ENCODE data around the gene FHOD3.

The FHOD3 gene

GRCh38 chr18:36331521-36331971 lies 34.0 kb downstream of the FHOD3 start:
- TF ChIP-seq YY1 (IDR thresholded peaks at IDR 0.05; ENCODE audit: low read depth): no peak
- TF ChIP-seq TAF1 (IDR thresholded peaks at IDR 0.05; ENCODE audit: low read depth): no peak
- TF ChIP-seq USF1 (IDR thresholded peaks at IDR 0.05): no peak
- no peak for TF ChIP-seq TCF12 (IDR thresholded peaks at IDR 0.05; ENCODE audit: low read depth)
- TF ChIP-seq, protein P1, sequence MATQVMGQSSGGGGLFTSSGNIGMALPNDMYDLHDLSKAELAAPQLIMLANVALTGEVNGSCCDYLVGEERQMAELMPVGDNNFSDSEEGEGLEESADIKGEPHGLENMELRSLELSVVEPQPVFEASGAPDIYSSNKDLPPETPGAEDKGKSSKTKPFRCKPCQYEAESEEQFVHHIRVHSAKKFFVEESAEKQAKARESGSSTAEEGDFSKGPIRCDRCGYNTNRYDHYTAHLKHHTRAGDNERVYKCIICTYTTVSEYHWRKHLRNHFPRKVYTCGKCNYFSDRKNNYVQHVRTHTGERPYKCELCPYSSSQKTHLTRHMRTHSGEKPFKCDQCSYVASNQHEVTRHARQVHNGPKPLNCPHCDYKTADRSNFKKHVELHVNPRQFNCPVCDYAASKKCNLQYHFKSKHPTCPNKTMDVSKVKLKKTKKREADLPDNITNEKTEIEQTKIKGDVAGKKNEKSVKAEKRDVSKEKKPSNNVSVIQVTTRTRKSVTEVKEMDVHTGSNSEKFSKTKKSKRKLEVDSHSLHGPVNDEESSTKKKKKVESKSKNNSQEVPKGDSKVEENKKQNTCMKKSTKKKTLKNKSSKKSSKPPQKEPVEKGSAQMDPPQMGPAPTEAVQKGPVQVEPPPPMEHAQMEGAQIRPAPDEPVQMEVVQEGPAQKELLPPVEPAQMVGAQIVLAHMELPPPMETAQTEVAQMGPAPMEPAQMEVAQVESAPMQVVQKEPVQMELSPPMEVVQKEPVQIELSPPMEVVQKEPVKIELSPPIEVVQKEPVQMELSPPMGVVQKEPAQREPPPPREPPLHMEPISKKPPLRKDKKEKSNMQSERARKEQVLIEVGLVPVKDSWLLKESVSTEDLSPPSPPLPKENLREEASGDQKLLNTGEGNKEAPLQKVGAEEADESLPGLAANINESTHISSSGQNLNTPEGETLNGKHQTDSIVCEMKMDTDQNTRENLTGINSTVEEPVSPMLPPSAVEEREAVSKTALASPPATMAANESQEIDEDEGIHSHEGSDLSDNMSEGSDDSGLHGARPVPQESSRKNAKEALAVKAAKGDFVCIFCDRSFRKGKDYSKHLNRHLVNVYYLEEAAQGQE (IDR thresholded peaks at IDR 0.05; ENCODE audit: low read depth): no peak
- no peak for TF ChIP-seq CREB1 (IDR thresholded peaks at IDR 0.05; ENCODE audit: low read depth)
- TF ChIP-seq, protein P2, sequence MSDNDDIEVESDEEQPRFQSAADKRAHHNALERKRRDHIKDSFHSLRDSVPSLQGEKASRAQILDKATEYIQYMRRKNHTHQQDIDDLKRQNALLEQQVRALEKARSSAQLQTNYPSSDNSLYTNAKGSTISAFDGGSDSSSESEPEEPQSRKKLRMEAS (IDR thresholded peaks at IDR 0.05): no peak
- TF ChIP-seq FOXM1 (IDR thresholded peaks at IDR 0.05; ENCODE audit: borderline replicate concordance, low read depth): no peak
- no peak for TF ChIP-seq ZBTB7A (IDR thresholded peaks at IDR 0.05; ENCODE audit: low read depth)
- TF ChIP-seq TEAD4 (IDR thresholded peaks at IDR 0.05): no peak
- no peak for TF ChIP-seq NFIC (IDR thresholded peaks at IDR 0.05)
- TF ChIP-seq RAD21 (IDR thresholded peaks at IDR 0.05; ENCODE audit: low read depth): no peak
- no peak for TF ChIP-seq CEBPB (IDR thresholded peaks at IDR 0.05)

- TF ChIP-seq EGR1 (IDR thresholded peaks at IDR 0.05) (no peak), ZBTB7A (IDR thresholded peaks at IDR 0.05; ENCODE audit: low read depth) (no peak), CREB1 (IDR thresholded peaks at IDR 0.05; ENCODE audit: low read depth) (no peak), NFIC (IDR thresholded peaks at IDR 0.05) (no peak), CEBPB (IDR thresholded peaks at IDR 0.05) (no peak), YY1 (IDR thresholded peaks at IDR 0.05; ENCODE audit: low read depth) (no peak), EP300 (IDR thresholded peaks at IDR 0.05; ENCODE audit: borderline replicate concordance) (no peak), TAF1 (IDR thresholded peaks at IDR 0.05; ENCODE audit: low read depth) (no peak), TCF12 (IDR thresholded peaks at IDR 0.05; ENCODE audit: low read depth) (no peak), USF1 (IDR thresholded peaks at IDR 0.05) (no peak), TEAD4 (IDR thresholded peaks at IDR 0.05) (no peak), RAD21 (IDR thresholded peaks at IDR 0.05; ENCODE audit: low read depth) (no peak), FOXM1 (IDR thresholded peaks at IDR 0.05; ENCODE audit: borderline replicate concordance, low read depth) (no peak)
- TF ChIP-seq, protein P2 (IDR thresholded peaks at IDR 0.05): no peak
- TF ChIP-seq, protein P1 (IDR thresholded peaks at IDR 0.05; ENCODE audit: low read depth): no peak
These were observed 35.9 kb downstream of the FHOD3 start for GRCh38 chr18:36333414-36333813.

- TF ChIP-seq FOXM1 (IDR thresholded peaks at IDR 0.05; ENCODE audit: borderline replicate concordance, low read depth) (no peak), USF1 (IDR thresholded peaks at IDR 0.05) (no peak), CEBPB (IDR thresholded peaks at IDR 0.05) (no peak), EGR1 (IDR thresholded peaks at IDR 0.05) (no peak), TCF12 (IDR thresholded peaks at IDR 0.05; ENCODE audit: low read depth) (no peak), TEAD4 (IDR thresholded peaks at IDR 0.05) (no peak), EP300 (IDR thresholded peaks at IDR 0.05; ENCODE audit: borderline replicate concordance) (no peak), ZBTB7A (IDR thresholded peaks at IDR 0.05; ENCODE audit: low read depth) (no peak), NFIC (IDR thresholded peaks at IDR 0.05) (no peak), YY1 (IDR thresholded peaks at IDR 0.05; ENCODE audit: low read depth) (no peak), TAF1 (IDR thresholded peaks at IDR 0.05; ENCODE audit: low read depth) (no peak), CREB1 (IDR thresholded peaks at IDR 0.05; ENCODE audit: low read depth) (no peak)
These were observed 37.3 kb downstream of the FHOD3 start for GRCh38 chr18:36334798-36335197.

DNA sequence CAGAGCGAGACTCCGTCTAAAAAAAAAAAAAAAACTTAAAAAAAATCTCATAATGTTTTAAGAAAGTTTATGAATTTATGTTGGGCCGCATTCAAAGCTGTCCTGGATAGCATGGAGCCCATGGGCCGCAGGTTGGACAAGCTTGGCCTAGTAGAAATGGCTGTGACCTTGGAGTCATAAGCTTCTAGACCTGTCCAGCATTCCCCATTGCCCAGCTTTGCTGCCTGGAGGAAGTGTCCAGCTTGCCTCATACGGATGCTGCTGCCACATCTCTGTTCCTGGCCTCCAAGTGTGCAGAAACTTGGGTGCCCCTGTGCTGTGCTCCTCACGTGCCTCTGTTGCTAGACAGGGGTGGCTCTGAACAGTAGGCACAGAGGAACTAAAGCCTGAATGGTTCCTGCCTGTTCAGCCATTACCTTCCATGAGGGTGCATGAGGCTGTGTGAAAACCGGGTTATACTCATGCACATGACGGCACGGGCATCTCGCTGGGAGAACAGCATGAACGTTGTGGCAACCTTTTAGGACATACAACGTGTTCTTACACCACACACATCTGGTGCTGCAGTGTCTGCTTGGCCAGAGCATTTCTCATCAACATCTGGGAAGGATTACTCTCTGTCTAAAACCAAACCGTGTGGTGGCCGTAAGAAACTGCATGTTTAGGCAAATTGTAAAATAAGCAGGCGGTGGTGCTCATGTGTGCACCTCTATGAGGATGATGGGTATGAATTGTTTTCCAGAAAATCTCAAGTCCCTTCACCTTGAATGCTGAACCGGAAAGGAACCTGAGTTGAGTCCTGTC lies 38.2 kb downstream of the FHOD3 start:
- TF ChIP-seq TAF1 (IDR thresholded peaks at IDR 0.05; ENCODE audit: low read depth): no peak
- no peak for TF ChIP-seq FOXM1 (IDR thresholded peaks at IDR 0.05; ENCODE audit: borderline replicate concordance, low read depth)
- TF ChIP-seq CREB1 (IDR thresholded peaks at IDR 0.05; ENCODE audit: low read depth): no peak
- no peak for TF ChIP-seq CEBPB (IDR thresholded peaks at IDR 0.05)
- no peak for TF ChIP-seq NFIC (IDR thresholded peaks at IDR 0.05)
- TF ChIP-seq, protein P2 (IDR thresholded peaks at IDR 0.05): no peak
- TF ChIP-seq ZBTB7A (IDR thresholded peaks at IDR 0.05; ENCODE audit: low read depth): no peak
- no peak for TF ChIP-seq EP300 (IDR thresholded peaks at IDR 0.05; ENCODE audit: borderline replicate concordance)
- TF ChIP-seq TEAD4 (IDR thresholded peaks at IDR 0.05): no peak
- TF ChIP-seq YY1 (IDR thresholded peaks at IDR 0.05; ENCODE audit: low read depth): no peak
- no peak for TF ChIP-seq RAD21 (IDR thresholded peaks at IDR 0.05; ENCODE audit: low read depth)
- TF ChIP-seq TCF12 (IDR thresholded peaks at IDR 0.05; ENCODE audit: low read depth): no peak
- TF ChIP-seq EGR1 (IDR thresholded peaks at IDR 0.05): no peak
- TF ChIP-seq, protein P1 (IDR thresholded peaks at IDR 0.05; ENCODE audit: low read depth): no peak
- TF ChIP-seq USF1 (IDR thresholded peaks at IDR 0.05): no peak

Data from Ishikawa (cell line).